Measurements from ENCODE around the gene SYNGR1.

Gene SYNGR1

GRCh38 chr22:39371732-39372131, 21.9 kb downstream of the SYNGR1 start:
- DNase-seq: no peak

DNA sequence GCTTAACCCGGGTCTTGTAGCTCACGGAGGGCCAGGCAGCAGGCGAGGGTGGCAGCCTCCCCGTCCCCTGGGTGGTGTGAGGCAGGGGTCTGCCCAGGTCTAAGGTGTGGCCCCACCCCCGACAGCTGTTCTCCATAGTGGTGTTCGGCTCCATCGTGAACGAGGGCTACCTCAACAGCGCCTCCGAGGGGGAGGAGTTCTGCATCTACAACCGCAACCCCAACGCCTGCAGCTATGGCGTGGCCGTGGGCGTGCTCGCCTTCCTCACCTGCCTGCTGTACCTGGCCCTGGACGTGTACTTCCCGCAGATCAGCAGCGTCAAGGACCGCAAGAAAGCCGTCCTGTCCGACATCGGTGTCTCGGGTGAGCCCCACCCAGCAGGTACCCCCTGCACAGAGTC, 24.4 kb downstream of the SYNGR1 start:
- DNase-seq: no peak

- DNase-seq: no peak
Measured at GRCh38 chr22:39374801-39375200, 25.0 kb downstream of the SYNGR1 start.

DNA sequence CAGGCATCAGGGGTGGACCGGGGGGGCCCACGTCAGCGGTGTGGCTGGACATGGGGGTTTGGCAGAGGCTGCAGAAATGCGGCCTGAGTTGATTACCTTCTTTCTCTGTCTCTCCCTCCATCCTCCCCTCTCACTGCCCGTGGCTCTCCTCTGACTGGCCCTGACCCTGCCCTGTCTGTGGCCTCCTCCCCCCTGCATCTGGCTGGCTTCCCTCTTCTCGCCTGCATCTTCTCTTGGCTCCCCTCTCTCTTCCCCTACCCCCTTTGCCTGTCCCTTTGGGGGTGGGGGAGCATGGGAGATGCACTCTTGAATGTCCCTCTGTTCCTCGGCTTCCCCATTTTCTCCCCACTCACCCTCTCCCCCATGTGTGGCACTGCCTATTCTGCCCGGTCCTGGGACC, 25.9 kb downstream of the SYNGR1 start:
- DNase-seq: no peak

DNA sequence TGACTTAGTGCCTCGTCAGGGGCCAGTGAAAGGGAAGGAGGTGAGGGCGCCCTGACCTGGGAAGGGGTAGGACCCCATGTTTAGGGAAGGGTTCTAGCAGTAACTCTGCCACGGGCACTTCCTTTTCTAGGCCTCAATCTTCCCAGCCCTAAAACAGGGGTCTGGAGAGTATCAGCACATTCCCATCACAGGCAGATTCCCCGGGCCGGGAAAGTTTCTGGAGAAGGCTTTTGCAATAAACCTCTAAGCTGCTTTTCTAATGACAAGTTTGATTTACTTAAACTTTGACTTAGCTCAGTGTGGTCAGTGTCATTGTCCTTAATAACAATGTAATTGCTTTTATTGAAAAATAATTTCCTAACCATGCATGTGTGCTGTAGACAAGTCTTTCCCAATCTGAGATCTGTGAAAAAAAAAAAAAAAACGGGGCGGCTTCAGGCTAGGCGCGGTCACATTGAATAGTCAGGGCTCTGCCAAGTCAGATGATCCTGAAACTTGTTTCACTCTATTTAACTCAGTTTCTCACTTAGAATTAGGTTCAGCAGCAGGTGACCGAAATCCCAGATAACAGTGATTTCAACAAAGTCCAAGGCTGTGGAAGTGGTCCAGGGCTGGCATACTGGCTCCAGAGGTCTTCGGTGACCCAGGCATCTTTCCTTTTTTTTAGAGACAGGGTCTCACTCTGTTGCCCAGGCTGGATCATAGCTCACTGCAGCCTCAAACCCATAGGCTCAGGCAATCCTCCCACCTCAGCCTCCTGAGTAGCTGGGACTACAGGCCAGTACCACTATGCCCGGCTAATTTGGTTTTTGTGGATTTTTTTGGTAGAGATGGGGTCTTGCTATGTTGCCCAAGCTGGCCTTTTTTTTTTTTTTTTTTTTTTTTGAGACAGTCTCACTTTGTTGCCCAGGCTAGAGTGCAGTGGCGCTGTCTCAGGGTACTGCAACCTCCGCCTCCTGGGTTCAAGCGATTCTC, 30.3 kb downstream of the SYNGR1 start:
- DNase-seq: no peak

DNA sequence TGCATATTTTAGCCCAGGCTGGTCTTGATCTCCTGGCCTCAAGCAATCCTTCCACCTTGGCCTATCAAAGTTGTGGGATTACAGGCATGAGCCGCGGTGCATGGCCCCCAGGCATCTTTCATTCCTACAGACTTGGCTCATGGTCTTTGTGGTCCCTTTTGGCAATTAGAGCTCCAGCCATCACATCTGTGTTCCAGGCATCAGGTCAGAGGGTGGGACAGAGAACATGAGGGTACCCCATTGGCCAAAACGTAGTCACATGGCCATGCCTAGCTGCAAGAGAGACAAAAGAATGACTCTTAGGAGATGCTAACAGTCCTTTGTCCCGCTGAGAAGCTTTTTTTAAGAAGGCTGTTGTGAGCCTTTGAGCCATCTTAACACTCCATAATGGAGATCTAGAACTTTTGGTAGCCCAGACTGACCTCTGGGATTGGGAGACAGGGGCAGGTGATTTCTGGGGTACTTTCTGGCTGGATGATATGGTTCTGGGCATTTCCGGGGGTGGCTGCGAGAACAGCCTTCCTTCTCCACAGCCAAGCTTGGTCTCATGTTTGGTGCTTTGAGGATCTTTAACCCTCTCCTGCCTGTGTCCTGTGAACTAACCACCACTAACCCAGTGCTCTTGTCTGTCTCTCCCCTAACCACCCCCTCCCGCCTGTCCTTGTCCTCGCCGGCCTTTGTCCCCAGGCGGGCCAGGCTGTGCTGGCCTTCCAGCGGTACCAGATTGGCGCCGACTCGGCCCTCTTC, 31.4 kb downstream of the SYNGR1 start:
- DNase-seq: no peak

- DNase-seq: no peak
Measured at GRCh38 chr22:39381930-39382329, 32.1 kb downstream of the SYNGR1 start.

DNA sequence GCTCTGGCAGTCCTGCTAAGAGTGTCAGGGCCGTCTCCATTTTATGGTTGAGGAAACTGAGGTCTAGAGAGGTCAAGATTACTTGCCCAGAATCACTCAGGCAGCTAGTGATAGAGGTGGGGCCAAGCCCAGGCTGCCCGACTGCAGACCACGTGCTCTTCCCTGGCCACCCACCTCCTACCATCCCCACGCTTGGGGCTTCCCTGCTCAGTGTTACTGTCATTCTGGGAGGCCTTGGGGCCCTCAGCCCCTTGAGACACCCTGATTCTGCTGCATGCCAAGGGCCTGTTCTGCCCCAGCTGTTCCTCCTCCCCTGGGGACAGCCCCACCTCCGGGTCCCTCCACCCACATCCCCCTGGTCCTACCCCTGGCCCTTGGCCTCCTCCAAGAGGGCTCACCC, 32.6 kb downstream of the SYNGR1 start:
- DNase-seq: no peak

DNA sequence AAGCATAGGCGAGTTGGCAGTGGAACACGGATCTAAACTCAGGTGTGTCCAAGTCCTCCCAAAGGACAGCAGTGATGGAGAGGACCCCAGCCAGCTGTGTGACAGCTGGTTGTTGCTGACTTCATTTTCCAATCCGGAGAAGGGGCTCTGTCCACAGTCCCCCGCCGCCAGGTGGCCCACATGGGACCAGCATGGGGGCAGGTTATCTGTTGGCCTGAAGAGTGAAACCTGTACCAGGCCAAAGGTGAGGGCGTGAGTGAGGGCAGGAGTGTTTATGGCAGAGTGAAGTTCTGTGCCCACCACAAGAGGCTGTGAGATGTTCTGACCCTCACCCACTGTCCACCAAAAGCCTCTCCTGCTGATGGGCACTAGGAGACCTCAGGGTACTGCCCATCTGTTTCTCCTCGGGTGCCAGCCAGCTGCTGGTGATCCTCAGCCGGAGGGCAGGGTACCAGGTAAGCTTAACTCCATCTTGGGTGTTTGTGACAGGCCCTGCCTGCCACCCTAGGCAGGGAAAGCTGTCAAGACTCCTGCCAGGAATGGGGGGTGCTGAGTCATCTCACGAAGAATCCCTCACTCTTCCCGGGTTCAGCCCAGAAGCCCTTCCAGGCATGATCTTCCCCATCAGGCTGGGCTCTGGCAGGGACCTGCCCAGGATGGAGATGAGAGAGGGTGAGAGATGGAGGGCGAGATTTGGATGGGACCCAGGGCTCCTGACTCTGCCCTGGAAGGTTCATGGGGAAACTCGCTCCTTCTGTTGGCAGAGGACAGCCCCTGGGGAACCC, 34.2 kb downstream of the SYNGR1 start:
- no peak for DNase-seq

DNA sequence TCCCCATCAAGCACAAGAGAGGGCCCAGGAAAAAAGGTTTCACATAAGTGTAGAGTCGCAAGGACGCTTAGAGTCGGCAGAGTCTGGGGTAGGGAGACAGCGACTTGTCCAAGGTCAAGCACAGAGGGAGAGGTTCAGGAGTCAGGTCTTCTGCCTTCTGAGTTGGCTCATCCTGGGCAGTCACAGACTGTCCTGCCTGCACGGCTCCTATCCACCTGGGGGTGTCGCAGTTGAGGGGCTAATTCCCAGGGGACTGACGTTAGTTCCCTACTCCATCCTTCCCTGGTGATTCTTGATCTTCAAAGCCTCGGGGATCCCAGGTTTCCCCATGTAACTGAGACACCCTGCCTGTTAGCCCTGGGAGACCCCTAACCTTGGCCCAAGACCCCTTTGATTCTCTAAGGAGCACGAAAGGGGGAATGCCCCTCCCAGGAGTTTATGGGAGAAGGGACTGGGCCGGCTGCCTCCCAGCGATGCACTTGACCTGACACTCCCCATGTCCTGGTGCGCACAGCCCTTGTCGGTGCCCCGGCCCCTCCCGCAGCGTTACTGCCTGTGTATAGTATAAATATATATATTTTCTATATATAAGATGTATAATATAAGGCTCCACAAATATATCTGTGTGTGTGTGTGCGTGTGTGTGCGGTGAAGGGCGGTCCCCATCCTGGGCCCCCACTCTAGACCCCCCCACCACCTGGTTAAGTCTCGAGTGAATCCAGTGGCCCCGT, 35.1 kb downstream of the SYNGR1 start:
- no peak for DNase-seq

DNA sequence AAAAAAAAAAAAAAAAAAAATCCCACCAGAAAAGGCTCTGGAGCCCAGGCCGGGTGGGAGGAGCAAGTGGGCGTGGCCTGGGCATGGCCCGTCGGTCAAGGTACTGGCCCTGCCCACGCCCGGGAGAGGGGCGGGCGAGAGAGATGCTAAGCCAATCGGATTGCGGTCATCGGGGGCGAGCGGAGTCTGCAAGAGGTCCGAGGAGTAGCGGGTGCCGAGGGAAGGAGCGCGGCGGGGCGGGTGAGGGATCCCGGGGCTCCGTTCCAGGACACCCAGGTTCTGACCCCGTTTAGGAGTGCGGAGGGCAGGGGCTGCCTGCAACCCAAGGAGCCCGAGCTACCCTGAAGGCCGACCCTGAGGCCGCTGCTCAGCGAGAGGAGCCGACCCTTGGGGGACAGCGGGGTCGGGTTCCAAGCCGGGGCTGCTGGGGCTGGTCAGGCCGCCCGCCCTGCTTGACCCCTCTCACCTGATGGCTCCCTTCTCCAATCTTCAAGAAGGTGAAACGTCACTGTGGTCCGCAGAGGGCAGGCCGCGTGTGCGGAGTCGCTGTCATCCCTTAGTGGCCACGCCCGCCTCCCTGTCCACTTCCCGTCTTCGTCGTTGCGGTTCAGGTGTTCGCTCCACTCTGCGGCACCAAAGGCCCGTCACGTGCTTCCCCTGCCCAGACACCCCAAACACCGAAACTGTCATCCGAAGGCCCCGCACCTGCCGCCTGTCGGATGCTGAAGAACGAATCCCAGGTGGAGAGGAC, 38.6 kb downstream of the SYNGR1 start:
- peak; percentile 52 to 85 (median 72) for DNase-seq

- no peak for DNase-seq
Measured at GRCh38 chr22:39389420-39389819, 39.6 kb downstream of the SYNGR1 start.

DNA sequence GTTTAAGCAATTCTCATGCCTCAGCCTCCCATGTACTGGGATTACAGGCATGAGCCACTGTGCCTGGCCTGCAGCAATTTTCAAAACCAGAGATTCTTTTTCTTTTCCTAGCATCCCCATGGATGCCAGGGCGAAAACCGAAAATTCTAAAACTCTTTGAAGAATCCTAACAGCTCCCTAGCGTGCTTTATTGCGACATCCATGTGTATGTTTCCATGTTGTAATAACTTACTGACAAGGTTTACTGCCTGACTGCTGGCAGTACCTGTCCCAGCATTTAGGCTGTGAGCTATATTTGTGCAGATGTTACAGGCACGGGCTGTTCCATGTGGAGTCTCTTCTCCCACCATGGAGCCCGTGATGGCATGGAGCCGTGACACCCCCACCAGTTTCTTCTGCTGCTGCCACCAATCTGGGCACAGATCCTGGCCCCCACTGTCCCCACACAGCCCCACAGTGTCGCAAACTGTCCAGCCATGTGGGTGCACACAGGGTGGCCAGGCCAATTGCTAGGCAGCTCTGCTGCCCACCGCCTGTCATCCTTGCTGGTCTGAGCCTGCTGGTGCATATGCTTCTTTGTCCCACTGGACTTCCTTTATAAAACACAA, 42.7 kb downstream of the SYNGR1 start:
- DNase-seq: no peak

DNA sequence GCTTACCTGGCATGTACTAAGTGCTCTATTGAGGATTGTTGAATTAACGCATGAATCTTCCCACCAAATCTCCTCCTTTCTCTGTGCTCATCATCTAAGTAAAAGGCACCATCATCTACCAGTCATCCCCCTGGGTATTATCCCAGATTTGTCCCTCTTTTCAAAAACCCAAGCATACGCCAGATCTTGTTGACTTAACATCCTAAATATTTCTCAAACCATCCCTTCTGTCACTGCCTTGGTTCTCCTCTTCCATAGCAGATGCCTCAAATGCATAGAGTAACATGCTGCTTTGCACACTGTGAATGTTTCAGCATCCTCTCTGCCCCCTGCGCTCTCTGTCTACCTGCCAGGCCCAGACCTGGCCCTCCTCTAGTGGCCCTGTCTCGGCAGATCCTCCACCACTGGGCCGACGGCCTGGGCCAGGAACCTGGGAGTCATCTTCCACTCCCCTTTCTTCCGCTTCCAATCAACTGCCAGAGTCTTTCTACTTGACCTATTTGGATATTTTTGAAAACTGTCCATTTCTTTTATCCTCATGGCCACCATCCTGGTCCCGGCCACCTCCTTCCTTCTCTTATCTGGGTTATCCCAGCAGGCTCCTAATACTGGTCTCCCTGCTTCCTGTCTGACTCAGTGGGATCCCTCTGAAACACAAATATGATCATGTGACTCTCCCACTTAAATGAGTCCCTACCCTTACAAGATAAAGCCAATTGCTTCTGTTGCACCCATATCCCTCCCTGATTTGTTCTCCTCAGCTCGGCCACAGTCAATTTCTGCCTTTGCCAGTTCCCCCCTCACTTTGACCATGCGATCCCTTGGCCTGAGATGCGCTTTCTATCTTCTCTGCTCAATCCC, 46.4 kb downstream of the SYNGR1 start:
- DNase-seq: no peak

DNA sequence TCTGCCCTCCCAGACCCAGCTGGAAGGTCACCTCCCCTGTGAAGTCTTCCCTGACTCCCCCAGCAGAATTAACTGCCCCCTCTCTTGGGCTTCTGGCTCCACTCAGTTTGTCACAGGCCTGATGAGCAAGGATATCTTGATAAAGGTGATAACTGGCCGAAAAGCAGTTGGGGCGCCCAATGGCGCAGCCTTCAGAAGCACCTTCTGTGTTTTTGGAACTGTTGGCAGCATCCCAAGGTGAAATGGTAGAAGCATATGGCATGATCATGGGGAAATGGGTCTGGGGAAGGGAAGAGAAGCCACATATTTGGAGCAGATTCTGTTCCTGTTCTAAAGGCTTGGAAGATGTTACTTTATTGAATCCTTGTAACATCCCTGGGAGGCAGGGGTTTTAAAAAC, 47.0 kb downstream of the SYNGR1 start:
- no peak for DNase-seq

GRCh38 chr22:39401301-39401631, 51.5 kb downstream of the SYNGR1 start:
- DNase-seq: no peak

GRCh38 chr22:39405346-39406085, 55.7 kb downstream of the SYNGR1 start:
- peak; percentile 13 to 62 (median 48) for DNase-seq

- peak; percentile 36 to 76 (median 64) for DNase-seq
Measured at GRCh38 chr22:39408173-39408572, 58.4 kb downstream of the SYNGR1 start.

DNA sequence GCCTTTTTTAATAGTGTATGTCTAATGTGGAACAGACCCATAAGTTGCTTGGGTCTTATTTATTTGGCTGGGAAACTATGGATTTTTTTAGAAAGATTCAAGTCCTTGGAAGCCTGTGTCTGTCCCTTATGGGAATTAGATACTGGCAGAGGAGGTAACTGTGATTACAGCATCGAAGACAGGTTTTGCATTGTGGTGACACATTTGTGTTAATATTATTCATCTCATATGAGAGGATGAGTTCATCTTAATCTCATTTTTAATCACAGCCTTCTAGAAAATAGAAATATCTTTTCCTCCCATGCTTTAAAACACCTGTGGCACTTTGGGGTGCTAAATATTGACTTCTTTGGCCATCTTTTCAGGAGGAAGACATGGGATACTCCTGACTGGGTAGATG, 59.0 kb downstream of the SYNGR1 start:
- no peak for DNase-seq

Measured in suppressor macrophage (primary cell).